CD14-positive monocyte (primary cell): ENCODE data around the gene HS6ST1. TPM values are rescaled to one million over a fixed set of nuclear protein-coding genes. Genes with fewer than 3 reads are reported as not detected.

Source experiments
- DNase-seq, 3 donors: peaks; one replicate each; pipeline ENCODE4 v3.0.0-alpha.2; 2011 to 2022
- H2AFZ ChIP-seq: 2 replicates; pipeline ENCODE4 v1.6.0; 2012; ENCODE audit warnings: mild to moderate bottlenecking, low read depth, low read length, inconsistent platforms; ENCODE audit not compliant: insufficient read depth, poor library complexity, severe bottlenecking
- H3K27ac ChIP-seq, 2 donors: 1 replicate in 1 of 2; 2 replicates in 1 of 2; pipeline ENCODE4 v1.5.1; 2012 to 2013; ENCODE audit warnings: low read length in 2 of 2, control low read depth in 1 of 2, inconsistent platforms in 1 of 2, low read depth in 1 of 2, mild to moderate bottlenecking in 1 of 2
- H3K27me3 ChIP-seq, 2 donors: one replicate each; pipeline versions ENCODE4 v1.6.0 to v1.6.1; 2011 to 2013; ENCODE audit warnings: low read length in 2 of 2; ENCODE audit not compliant: control insufficient read depth in 2 of 2, insufficient read depth in 2 of 2
- H3K36me3 ChIP-seq, 2 donors: replicated peaks in 1 of 2; 1 replicate in 1 of 2; 2 replicates in 1 of 2; pipeline versions ENCODE4 v1.5.1 to v1.6.1; 2012 to 2013; ENCODE audit warnings: low read length in 2 of 2, control low read depth in 1 of 2, inconsistent platforms in 1 of 2, mild to moderate bottlenecking in 1 of 2; ENCODE audit not compliant: insufficient read depth in 2 of 2, control insufficient read depth in 1 of 2
- H3K4me1 ChIP-seq, 2 donors: 1 replicate in 1 of 2; 2 replicates in 1 of 2; pipeline versions ENCODE4 v1.5.1 to v1.6.1; 2012 to 2013; ENCODE audit warnings: low read length in 2 of 2, control low read depth in 1 of 2, inconsistent platforms in 1 of 2, mild to moderate bottlenecking in 1 of 2, moderate library complexity in 1 of 2; ENCODE audit not compliant: insufficient read depth in 2 of 2, control insufficient read depth in 1 of 2
- H3K4me2 ChIP-seq: replicated peaks from 2 replicates; pipeline ENCODE3; 2012; ENCODE audit warnings: low read length, moderate library complexity, mild to moderate bottlenecking; ENCODE audit not compliant: poor library complexity, severe bottlenecking; ENCODE audit errors: extremely low read depth
- H3K4me3 ChIP-seq, 3 experiments: fragments of 200-600 bp in 1 of 3; sonication (generic) in 1 of 3; replicated peaks in 1 of 3; 1 replicate in 2 of 3; 2 replicates in 1 of 3; pipeline ENCODE4 v1.5.1; 2011 to 2013; ENCODE audit warnings: low read length in 3 of 3, mild to moderate bottlenecking in 3 of 3, control low read depth in 2 of 3, low read depth in 2 of 3, inconsistent platforms in 1 of 3, moderate library complexity in 1 of 3
- H3K79me2 ChIP-seq: 2 replicates; pipeline ENCODE4 v1.6.0; 2012; ENCODE audit warnings: mild to moderate bottlenecking, control low read depth, inconsistent platforms, low read length, moderate library complexity; ENCODE audit not compliant: insufficient read depth
- H3K9ac ChIP-seq: 2 replicates; pipeline ENCODE4 v1.6.0; 2017; ENCODE audit warnings: low read length, mild to moderate bottlenecking; ENCODE audit not compliant: insufficient read depth, poor library complexity, severe bottlenecking
- H3K9me3 ChIP-seq, 2 donors: replicated peaks in 1 of 2; 1 replicate in 1 of 2; 2 replicates in 1 of 2; pipeline versions ENCODE4 v1.5.1 to v1.6.1; 2012 to 2013; ENCODE audit warnings: low read length in 2 of 2, control low read depth in 1 of 2; ENCODE audit not compliant: control insufficient read depth in 1 of 2, insufficient read depth in 1 of 2
- H4K20me1 ChIP-seq: 2 replicates; pipeline ENCODE4 v1.6.0; 2012; ENCODE audit warnings: mild to moderate bottlenecking, low read length, control low read depth, moderate library complexity; ENCODE audit not compliant: insufficient read depth
- H3K27ac Mint-ChIP-seq, 7 donors: one replicate each; pipeline ENCODE4 v1.8.0; 2020; ENCODE audit warnings: mild to moderate bottlenecking in 7 of 7, mixed read lengths in 7 of 7, moderate library complexity in 6 of 7, inconsistent platforms in 2 of 7
- H3K27me3 Mint-ChIP-seq, 3 donors: one replicate each; pipeline ENCODE4 v1.8.0; 2021 to 2022; ENCODE audit warnings: low read depth in 3 of 3, mild to moderate bottlenecking in 3 of 3, mixed read lengths in 3 of 3, moderate library complexity in 3 of 3, inconsistent platforms in 1 of 3
- H3K36me3 Mint-ChIP-seq, 2 donors: one replicate each; pipeline ENCODE4 v1.8.0; 2020; ENCODE audit warnings: mixed read lengths in 2 of 2, inconsistent platforms in 1 of 2, mild to moderate bottlenecking in 1 of 2
- H3K4me1 Mint-ChIP-seq: one replicate; pipeline ENCODE4 v1.8.0; 2020; ENCODE audit warnings: mild to moderate bottlenecking, mixed read lengths
- H3K4me3 Mint-ChIP-seq, 2 donors: one replicate each; pipeline ENCODE4 v1.8.0; 2020; ENCODE audit warnings: mild to moderate bottlenecking in 2 of 2, mixed read lengths in 2 of 2, moderate library complexity in 1 of 2
- H3K9me3 Mint-ChIP-seq, 7 donors: one replicate each; pipeline ENCODE4 v1.8.0; 2020 to 2022; ENCODE audit warnings: mixed read lengths in 7 of 7, mild to moderate bottlenecking in 6 of 7, moderate library complexity in 6 of 7, inconsistent platforms in 2 of 7
- CTCF ChIP-seq: fragments of 200-600 bp; IDR thresholded peaks from one replicate; pipeline ENCODE4 v1.8.0; 2022; ENCODE audit warnings: antibody characterized with exemption, mild to moderate bottlenecking
- WGBS: methylation state at CpG from one replicate; pipeline ENCODE4 v1.1.5; 2013; ENCODE audit warnings: missing lambda C conversion rate; ENCODE audit not compliant: insufficient coverage; 5-methylcytosine and 5-hydroxymethylcytosine counted together
- intact Hi-C, 2 donors: fragments of 100-400 bp; cut with micrococcal nuclease; formaldehyde crosslinking; loops; one replicate each; pipeline versions ENCODE4 v1.15.0 to v1.15.1; 2023
- polyA plus RNA-seq, 3 donors: library from polyadenylated mRNA; depleted of rRNA in 1 of 3; unstranded in 2 of 3; stranded (reverse) in 1 of 3; fragments of 300-500 nt in 2 of 3; fragments of >200 nt in 1 of 3; fragmentation: Illumina TruSeq in 2 of 3; gene quantifications; 1 replicate in 2 of 3; 2 replicates in 1 of 3; pipeline ENCODE4 v1.2.3, GENCODE V29; 2012 to 2021

HS6ST1 gene
- polyA plus RNA-seq, 3 donors = 2.9 to 5.4 (median 4.0) TPM

- H3K4me3 Mint-ChIP-seq = no peak overlapping the region
- no peak for DNase-seq
- H4K20me1 ChIP-seq = peaks cover 92% of the 10 kb centered on the region
- H3K27me3 ChIP-seq = no peaks in the 10 kb centered on the region
- peak overlapping the region in 1 of 7 donors; percentile 80 for H3K27ac Mint-ChIP-seq
- H3K4me3 ChIP-seq = no peak overlapping the region
- H3K4me1 Mint-ChIP-seq = no peaks in the 10 kb centered on the region
- H3K36me3 ChIP-seq = peaks cover 0 to 7% of the 10 kb centered on the region in 2 donors
- no peaks in the 10 kb centered on the region for H3K79me2 ChIP-seq
- TF ChIP-seq CTCF = no peak
- H2AFZ ChIP-seq = no peak overlapping the region
- peaks cover 0 to 1% (median 0%) of the 10 kb centered on the region in 3 donors for H3K27me3 Mint-ChIP-seq
- no peak overlapping the region for H3K9ac ChIP-seq
- H3K27ac ChIP-seq = no peak overlapping the region
- 94% methylated on average over 9 of the region's 9 CpGs for WGBS
- no peaks in the 10 kb centered on the region for H3K9me3 ChIP-seq
- no peak overlapping the region for H3K4me2 ChIP-seq
- peaks cover 16 to 21% of the 10 kb centered on the region in 2 donors for H3K36me3 Mint-ChIP-seq
- intact Hi-C loops = no loop called here
- peaks cover 0 to 1% (median 0%) of the 10 kb centered on the region in 7 donors for H3K9me3 Mint-ChIP-seq
- H3K4me1 ChIP-seq = no peaks in the 10 kb centered on the region
Observed at GRCh38 chr2:128288781-128289180, 29.9 kb downstream of the HS6ST1 start.

- Histone ChIP-seq H3K4me2 (no peak overlapping the region), H3K4me1 (no peaks in the 10 kb centered on the region), H3K4me3 (no peak overlapping the region), H3K9me3 (no peaks in the 10 kb centered on the region), H3K36me3 (peaks cover 0 to 7% of the 10 kb centered on the region in 2 donors), H2AFZ (no peak overlapping the region), H3K27me3 (no peaks in the 10 kb centered on the region), H3K79me2 (no peaks in the 10 kb centered on the region), H3K27ac (no peak overlapping the region), H4K20me1 (peaks cover 91% of the 10 kb centered on the region), H3K9ac (no peak overlapping the region)
- WGBS = 96% methylated on average over 21 of the region's 23 CpGs
- H3K9me3 Mint-ChIP-seq = peaks cover 0 to 1% (median 0%) of the 10 kb centered on the region in 7 donors
- no peak for TF ChIP-seq CTCF
- H3K27me3 Mint-ChIP-seq = peaks cover 0 to 1% (median 0%) of the 10 kb centered on the region in 3 donors
- H3K4me3 Mint-ChIP-seq = no peak overlapping the region
- H3K27ac Mint-ChIP-seq = peak overlapping the region in 1 of 7 donors; percentile 80
- intact Hi-C loops = no loop called here
- peaks cover 16 to 27% of the 10 kb centered on the region in 2 donors for H3K36me3 Mint-ChIP-seq
- H3K4me1 Mint-ChIP-seq = no peaks in the 10 kb centered on the region
- DNase-seq = no peak
Observed at GRCh38 chr2:128287780-128288735, 30.6 kb downstream of the HS6ST1 start.
